NCI-H748 (cell line): ENCODE measurements around the gene GRM8.
"Not testable (repeated sequence)": the region's sequence is repeated elsewhere in the genome, so short reads cannot be mapped to it uniquely, and the experiment has no call there.

Source experiments
- DNase-seq: peaks from one replicate; lab custom pipeline; 2025; ENCODE audit not compliant: unreplicated experiment; lab: John Stamatoyannopoulos, UW

The GRM8 gene

DNA sequence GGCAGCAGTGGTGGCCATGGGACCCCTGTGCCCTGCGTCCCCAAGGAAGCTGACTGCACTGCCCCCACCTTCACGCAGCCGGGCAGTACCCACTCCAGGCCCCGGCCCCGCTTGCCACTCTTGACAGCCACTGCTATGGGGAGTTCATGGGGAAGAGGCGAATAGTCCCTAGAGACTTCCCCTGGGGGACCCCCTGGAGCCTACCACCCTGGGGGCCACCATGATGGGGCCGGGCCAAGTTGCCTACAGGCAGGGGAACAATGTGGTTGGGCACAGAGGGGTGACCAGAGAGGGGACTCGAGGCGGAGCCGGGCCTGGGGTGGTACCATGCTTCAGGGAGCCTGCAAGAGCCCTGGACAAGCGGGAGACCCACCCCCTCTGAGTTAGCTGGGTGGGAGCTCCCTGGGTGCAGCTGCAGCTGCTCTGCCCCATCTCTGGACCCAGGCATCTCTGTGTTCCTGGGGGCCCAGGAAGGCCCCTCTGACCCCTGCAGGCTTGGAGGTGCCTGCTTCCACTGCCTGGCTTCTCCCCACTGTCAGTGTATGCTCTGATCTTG is 567.6 kb downstream of the GRM8 start:
- no peak for DNase-seq

GRCh38 chr7:126682176-126682575 is 570.6 kb downstream of the GRM8 start:
- DNase-seq, result no peak

GRCh38 chr7:126668762-126669161 is 584.0 kb downstream of the GRM8 start:
- not testable (repeated sequence) for DNase-seq

- DNase-seq, result no peak
Observed at GRCh38 chr7:126668367-126668752, 584.4 kb downstream of the GRM8 start.

DNA sequence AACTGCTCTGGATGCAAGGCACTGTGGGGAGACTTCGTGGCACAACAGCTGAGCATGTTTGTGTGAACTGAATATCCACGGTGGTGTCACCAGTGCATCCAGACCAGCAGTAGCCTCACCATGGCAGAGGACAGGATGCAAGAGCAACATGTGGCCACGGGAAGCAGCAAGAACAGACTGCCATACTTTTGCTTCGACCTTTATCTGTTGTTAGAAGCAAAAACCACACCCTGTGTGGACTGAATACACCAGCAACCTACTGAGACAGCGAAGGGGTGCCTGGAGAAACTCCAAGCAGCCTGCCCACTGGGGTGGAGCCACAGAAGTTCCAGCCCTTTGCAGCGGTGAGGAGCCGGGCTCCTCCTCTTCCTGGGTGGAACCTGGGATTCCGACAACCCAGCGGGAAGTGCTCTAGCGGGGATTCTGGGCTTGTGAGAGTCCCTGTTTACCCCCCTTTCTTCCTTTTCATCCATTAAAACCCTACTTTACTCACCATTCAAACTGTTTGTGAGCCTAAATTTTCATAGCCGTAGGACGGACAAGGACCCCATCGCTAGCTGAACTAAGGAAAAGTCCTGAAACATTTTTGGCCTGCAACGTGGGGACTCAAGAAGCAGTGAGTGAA is 584.9 kb downstream of the GRM8 start:
- DNase-seq, result no peak

DNA sequence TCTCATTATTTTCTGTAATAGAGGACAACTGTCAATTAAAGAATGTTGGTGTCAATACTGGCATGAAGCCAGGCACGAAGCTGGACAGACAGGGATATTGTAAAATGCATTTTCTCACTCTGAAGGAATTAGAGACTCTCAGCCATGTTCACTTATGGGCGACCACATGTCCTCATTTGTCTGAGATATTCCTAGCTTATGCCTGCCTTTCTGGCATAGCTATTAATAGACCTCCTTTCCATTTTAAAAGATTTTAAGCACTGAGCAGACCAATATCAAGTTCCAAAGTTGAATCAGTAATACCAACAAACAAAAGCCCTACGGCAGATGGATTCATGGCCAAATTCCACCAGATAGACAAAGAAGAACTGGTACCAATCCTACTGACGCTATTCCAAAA is 589.9 kb downstream of the GRM8 start:
- no peak for DNase-seq

DNA sequence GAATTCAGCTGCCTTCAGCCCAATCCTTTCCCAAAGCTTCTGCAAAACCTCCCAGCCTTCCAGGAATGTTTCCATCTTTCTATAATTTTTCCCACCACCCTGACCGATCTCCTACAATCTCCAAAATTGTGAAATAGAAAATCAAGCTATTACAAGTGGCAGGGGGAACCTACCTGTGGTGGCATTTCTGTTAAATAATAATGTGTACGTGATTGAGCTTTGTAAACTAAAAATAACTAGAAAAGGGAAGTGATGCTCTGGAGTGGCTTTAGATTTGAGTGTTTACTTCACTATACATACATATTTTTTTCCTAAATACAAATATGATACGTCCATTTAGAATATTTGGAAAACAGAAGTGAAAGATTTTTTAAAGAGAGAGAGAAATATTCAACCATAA is 593.6 kb downstream of the GRM8 start:
- DNase-seq, result no peak

GRCh38 chr7:126658684-126659083 is 594.1 kb downstream of the GRM8 start:
- peak; percentile 34 for DNase-seq

GRCh38 chr7:126657599-126658358 is 595.0 kb downstream of the GRM8 start:
- peak; percentile 54 for DNase-seq

GRCh38 chr7:126657137-126657536 is 595.6 kb downstream of the GRM8 start:
- no peak for DNase-seq

DNA sequence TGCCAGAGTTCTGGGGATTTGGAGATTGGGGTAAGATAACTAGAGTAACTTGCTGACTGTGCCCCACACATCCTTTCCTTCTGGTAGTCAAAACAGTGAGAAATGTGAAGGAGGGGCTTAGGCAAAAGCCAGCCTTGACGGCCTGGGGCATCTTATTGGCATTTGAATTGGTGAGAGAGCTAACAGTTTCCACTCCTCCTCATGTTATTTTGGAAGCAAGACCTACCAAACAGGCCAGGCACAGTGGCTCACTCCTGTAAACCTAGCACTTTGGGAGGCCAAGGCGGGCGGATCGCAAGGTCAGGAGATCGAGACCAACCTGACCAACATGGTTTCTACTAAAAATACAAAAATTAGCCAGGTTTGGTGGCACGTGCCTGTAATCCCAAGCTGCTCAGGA is 596.6 kb downstream of the GRM8 start:
- no peak for DNase-seq

- DNase-seq, result no peak
Observed at GRCh38 chr7:126637538-126637937, 615.2 kb downstream of the GRM8 start.

- peak; percentile 72 for DNase-seq
Observed at GRCh38 chr7:126635545-126635944, 617.2 kb downstream of the GRM8 start.

- DNase-seq, result peak; percentile 50
Observed at GRCh38 chr7:126608339-126608776, 644.4 kb downstream of the GRM8 start.

DNA sequence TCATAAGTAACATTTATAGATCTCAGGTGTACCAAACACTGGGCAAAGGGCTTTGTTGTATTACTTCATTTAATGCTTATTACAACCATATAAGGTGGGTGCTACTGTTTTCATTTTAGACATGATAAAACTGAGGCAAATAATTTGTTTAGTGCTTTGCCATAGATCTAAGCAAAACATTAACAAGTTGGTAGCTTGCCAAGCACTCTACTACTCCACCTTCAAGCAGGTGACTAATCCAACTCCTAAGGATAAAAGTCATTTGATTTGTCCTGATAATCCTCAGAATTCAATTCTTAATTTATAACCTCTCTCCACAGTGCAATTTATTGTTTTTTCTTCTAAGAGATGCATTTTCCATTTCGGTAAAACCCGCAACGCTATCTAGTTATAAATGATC is 646.4 kb downstream of the GRM8 start:
- peak; percentile 62 for DNase-seq

DNA sequence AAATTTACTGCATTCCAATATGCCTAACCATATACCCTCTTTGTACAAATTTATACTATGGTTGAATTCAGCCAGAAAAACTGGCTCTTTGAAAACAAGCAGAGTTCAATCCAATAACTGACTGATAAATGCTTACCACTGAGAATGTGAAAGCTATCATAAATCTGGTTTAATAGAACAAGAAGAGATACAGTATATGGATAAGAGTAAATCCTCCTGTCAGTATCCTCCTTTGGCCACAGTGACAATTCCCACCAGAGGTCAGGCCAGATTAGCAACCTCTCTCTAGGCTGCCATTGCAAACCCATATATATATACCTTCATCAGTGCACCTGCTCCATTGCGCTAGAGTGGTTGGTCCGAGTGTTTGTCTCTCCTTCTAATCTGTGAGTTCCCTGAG is 647.2 kb downstream of the GRM8 start:
- peak; percentile 79 for DNase-seq

DNA sequence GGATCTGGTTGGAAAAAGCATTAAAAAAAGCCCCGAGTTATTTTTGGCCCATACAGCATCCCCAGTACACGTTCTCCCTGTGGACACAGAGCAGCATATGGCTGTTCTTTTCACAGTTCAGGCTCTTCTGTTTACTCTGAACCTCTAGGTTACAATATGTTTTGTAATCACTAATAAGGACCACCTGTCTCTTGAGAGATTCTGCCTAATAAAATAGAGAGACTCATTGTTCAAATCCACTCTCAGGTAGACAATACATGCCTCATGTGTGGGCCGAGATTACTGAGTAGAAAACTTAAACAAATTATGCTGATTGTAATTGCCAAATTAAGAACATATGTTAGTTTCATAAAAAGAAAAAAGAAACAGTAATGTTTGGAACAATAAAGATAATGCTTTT is 647.7 kb downstream of the GRM8 start:
- DNase-seq, result peak; percentile 95

DNA sequence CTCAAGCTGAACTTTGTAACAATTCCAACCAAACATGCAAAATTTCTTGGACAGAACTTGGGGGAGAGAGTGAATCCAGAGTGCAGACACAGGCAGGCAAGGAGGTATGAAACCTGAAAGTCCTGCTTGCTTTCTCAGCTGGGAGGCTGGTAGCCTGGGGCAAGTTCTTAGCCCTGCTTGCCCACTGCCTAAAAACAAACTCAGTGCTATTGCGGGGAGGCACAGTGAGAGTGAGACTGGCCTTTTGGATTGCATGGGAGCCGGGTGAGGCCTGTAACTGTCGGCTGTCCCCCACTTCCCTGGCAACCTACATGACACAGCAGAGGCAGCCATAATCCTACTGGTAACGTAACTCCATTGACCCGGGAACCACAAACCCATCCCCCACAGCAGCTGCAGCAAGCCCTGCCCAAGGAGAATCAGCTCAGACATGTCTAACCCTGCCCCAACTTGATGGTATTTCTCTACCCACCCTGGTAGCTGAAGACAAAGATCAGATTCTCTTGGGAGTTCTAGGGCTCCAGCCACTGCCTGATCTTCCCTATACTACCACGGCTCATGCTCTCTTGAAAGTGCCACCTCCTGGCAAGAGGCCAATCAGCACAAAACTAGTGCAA is 663.6 kb downstream of the GRM8 start:
- DNase-seq, result peak; percentile 15

DNA sequence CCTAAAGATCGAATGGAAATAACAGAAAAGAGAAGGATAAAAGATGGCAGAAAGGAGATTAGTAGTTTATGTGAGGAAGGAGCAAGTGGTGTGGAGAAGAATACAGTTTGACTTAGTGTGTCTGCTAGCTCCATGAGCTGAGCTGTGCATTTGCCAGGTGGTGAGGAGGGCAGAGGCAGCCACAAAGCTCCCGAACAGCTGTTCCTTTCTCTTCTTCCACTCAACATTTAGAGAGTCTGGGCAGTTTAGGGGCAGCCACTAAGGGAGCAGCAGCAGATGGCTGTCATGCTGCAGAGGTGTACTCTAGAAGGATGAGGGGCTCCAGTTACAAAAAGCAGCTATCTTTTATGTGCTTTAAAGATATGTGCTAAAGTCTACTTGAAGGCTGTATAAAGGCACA is 674.4 kb downstream of the GRM8 start:
- peak; percentile 77 for DNase-seq

DNA sequence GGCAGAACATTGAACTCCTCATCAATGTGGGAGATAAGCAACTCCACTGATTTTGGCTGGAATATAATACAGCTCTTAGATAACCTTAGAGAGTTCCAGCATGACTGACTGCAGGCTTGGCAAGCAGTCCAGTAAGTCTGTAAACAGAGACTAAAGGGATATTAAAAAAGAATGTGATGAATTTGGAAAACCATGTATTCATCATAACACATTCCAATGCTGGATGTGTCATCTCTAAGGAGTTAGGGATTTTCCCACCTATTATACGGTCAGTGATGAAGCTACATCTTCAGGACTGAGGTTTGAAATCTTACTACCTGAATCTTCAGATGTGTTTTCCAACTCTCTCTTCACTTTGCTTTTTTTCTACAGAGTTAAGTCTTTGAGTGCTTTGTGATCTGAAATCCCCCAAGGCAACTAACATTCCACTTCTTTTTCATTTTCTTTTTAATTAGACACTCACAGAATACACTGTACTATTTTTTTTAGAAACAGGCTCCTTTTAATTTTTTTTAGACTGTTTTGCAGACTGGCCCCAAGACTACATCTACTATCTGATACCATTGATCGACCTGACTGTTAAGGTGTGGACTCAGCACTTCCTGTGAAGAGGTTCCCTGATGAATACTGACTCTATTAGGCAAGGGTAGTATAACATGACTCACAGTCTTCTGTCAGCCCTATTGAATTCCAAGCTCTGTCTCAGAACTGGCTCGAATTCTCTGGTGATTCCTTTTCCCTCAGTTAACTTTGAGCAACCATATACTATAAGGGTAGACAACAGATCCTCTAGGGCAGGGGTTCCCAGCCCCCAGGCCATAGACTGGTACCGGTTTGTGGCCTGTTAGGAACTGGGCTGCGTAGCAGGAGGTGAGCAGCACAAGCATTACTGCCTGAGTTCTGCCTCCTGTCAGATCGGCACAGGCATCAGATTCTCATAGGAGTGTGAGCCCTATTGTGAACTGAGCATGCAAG is 678.2 kb downstream of the GRM8 start:
- peak; percentile 10 for DNase-seq

DNA sequence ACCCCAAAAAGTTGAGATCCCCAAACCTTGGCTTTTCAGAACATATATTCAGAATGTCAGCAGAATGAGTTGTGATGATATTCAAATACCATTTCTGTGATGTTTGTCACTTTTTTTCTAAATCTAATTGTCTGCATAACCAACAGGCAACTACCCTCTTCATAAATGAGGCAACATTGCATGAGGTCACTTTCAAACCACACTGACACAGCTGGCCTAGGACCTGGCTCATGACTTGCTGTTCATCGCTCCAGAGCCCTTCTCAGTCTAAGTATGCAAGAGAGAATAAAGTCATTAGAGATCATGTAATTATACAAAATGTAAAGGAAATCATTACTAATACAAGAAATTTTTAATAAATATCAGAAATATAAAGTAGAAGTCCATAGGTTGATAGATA is 681.9 kb downstream of the GRM8 start:
- no peak for DNase-seq
